Chondrocyte (in vitro differentiated cells): Measurements from ENCODE around the gene TSHZ2. TPM values are rescaled to one million over a fixed set of nuclear protein-coding genes. Genes with fewer than 3 reads are reported as not detected.

Source experiments
- DNase-seq: peaks from one replicate; pipeline ENCODE4 v3.0.0; 2021; ENCODE audit warnings: mixed read lengths, low spot score
- H3K27ac Mint-ChIP-seq: one replicate; pipeline ENCODE4 v1.8.0; 2021; ENCODE audit warnings: mild to moderate bottlenecking, moderate library complexity, mixed read lengths; ENCODE audit not compliant: unreplicated experiment
- H3K27me3 Mint-ChIP-seq: 2 replicates; pipeline ENCODE4 v1.8.0; 2021; ENCODE audit warnings: low read depth, mixed read lengths
- H3K36me3 Mint-ChIP-seq: 2 replicates; pipeline ENCODE4 v1.8.0; 2021; ENCODE audit warnings: low read depth, mixed read lengths
- H3K4me1 Mint-ChIP-seq: 2 replicates; pipeline ENCODE4 v1.8.0; 2021; ENCODE audit warnings: low read depth, mild to moderate bottlenecking, mixed read lengths
- H3K4me3 Mint-ChIP-seq: one replicate; pipeline ENCODE4 v1.8.0; 2021; ENCODE audit warnings: mild to moderate bottlenecking, moderate library complexity, mixed read lengths; ENCODE audit not compliant: unreplicated experiment
- H3K9me3 Mint-ChIP-seq: 2 replicates; pipeline ENCODE4 v1.8.0; 2021; ENCODE audit warnings: low read depth, mixed read lengths
- CTCF ChIP-seq: fragments of 200-600 bp; sonication (generic); IDR thresholded peaks from 2 replicates; pipeline ENCODE4 v1.5.0; 2021; ENCODE audit warnings: antibody characterized with exemption, mild to moderate bottlenecking, moderate library complexity
- total RNA-seq: library from RNA; stranded (reverse); gene quantifications from 3 replicates; pipeline ENCODE4 v1.2.1, GENCODE V29; 2021

TSHZ2 gene
- total RNA-seq, 1 donor from 2014 or later: 0.37 TPM

- peaks cover 5% of the 10 kb centered on the region for H3K9me3 Mint-ChIP-seq
- TF ChIP-seq CTCF: no peak
- no peak overlapping the region for H3K4me3 Mint-ChIP-seq
- no peaks in the 10 kb centered on the region for H3K36me3 Mint-ChIP-seq
- no peaks in the 10 kb centered on the region for H3K4me1 Mint-ChIP-seq
- no peak for DNase-seq
- H3K27me3 Mint-ChIP-seq: peaks cover 10% of the 10 kb centered on the region
- no peak overlapping the region for H3K27ac Mint-ChIP-seq
Observed at GRCh38 chr20:53312957-53313356, 340.8 kb downstream of the TSHZ2 start.

- no peaks in the 10 kb centered on the region for H3K36me3 Mint-ChIP-seq
- no peak overlapping the region for H3K27ac Mint-ChIP-seq
- no peak for DNase-seq
- no peaks in the 10 kb centered on the region for H3K4me1 Mint-ChIP-seq
- H3K27me3 Mint-ChIP-seq: peaks cover 6% of the 10 kb centered on the region
- H3K9me3 Mint-ChIP-seq: no peaks in the 10 kb centered on the region
- no peak overlapping the region for H3K4me3 Mint-ChIP-seq
- TF ChIP-seq CTCF: no peak
Observed at GRCh38 chr20:53316206-53316937, 344.2 kb downstream of the TSHZ2 start.

GRCh38 chr20:53319200-53319599 lies 347.0 kb downstream of the TSHZ2 start:
- Mint-ChIP-seq H3K9me3 (no peaks in the 10 kb centered on the region), H3K4me3 (no peak overlapping the region), H3K36me3 (no peaks in the 10 kb centered on the region), H3K27ac (no peak overlapping the region), H3K4me1 (no peaks in the 10 kb centered on the region), H3K27me3 (peaks cover 3% of the 10 kb centered on the region)
- no peak for DNase-seq
- no peak for TF ChIP-seq CTCF

GRCh38 chr20:53319716-53320115 lies 347.6 kb downstream of the TSHZ2 start:
- Mint-ChIP-seq H3K4me1 (no peaks in the 10 kb centered on the region), H3K36me3 (no peaks in the 10 kb centered on the region), H3K9me3 (no peaks in the 10 kb centered on the region), H3K27ac (no peak overlapping the region), H3K27me3 (peaks cover 3% of the 10 kb centered on the region), H3K4me3 (no peak overlapping the region)
- no peak for TF ChIP-seq CTCF
- DNase-seq: no peak

GRCh38 chr20:53320701-53321100 lies 348.5 kb downstream of the TSHZ2 start:
- peaks cover 3% of the 10 kb centered on the region for H3K27me3 Mint-ChIP-seq

More at GRCh38 chr20:53320701-53321100, 348.5 kb downstream of the TSHZ2 start:
- peaks cover 4% of the 10 kb centered on the region for H3K9me3 Mint-ChIP-seq
- no peaks in the 10 kb centered on the region for H3K4me1 Mint-ChIP-seq
- H3K27ac Mint-ChIP-seq: no peak overlapping the region
- no peak overlapping the region for H3K4me3 Mint-ChIP-seq
- no peak for DNase-seq
- no peak for TF ChIP-seq CTCF
- H3K36me3 Mint-ChIP-seq: no peaks in the 10 kb centered on the region
